Measurements from ENCODE around the gene XPC.

XPC gene

GRCh38 chr3:14135581-14135980 is 42.8 kb downstream of the XPC start:
- CTCF ChIA-PET = no interaction called here
- no peaks in the 10 kb centered on the region for H3K27me3 Mint-ChIP-seq
- no peak overlapping the region for H3K27ac Mint-ChIP-seq
- H3K9me3 Mint-ChIP-seq = no peaks in the 10 kb centered on the region
- peaks cover 49% of the 10 kb centered on the region for H3K36me3 Mint-ChIP-seq
- no peak overlapping the region for H3K4me3 Mint-ChIP-seq
- DNase-seq = no peak
- peaks cover 2% of the 10 kb centered on the region for H3K4me1 Mint-ChIP-seq

DNA sequence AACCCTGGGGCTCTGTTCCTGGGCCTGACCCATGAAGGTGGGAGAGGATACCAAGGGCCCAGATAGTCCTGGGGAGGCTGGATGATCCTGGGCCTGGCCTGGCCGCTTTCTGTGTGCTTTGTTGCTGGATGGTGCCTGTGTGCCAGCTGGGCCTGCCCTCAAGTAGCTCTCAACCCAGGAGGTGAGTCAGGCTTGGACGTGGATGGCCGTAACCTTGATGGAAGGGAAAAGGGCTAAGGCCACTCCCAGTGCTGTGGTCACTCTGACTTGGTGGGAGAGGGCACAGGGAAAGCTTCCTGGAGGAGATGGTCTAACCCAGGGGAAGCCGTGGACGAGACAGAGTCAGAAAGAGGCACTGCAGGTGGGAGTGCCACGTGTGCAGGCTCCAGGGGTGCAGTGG is 44.1 kb downstream of the XPC start:
- peaks cover 49% of the 10 kb centered on the region for H3K36me3 Mint-ChIP-seq
- CTCF ChIA-PET = no interaction called here

DNA sequence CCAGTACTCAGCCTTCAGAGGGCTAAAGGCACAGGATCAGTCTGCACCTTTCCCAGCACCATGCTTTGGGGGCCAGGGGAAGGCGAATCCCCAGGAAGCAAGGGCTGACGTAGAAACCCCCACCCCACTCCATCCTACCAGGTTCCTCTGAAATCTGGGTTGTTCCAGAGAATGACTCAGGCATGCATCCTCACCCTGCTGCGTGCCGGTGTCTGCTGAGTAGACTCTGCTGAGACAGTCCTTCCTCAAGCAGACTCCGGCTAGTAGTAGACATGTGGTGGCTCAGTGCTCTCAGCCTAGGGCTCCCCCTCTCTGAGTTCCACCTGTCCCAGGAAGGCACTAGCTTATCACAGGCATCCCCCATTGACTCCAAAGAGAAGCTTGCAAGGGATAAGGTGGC is 44.5 kb downstream of the XPC start:
- Mint-ChIP-seq H3K4me3 (no peak overlapping the region), H3K27me3 (no peaks in the 10 kb centered on the region), H3K36me3 (peaks cover 52% of the 10 kb centered on the region), H3K27ac (no peak overlapping the region), H3K9me3 (no peaks in the 10 kb centered on the region), H3K4me1 (no peaks in the 10 kb centered on the region)
- DNase-seq = no peak
- CTCF ChIA-PET = no interaction called here

More for the DNA sequence above, 44.1 kb downstream of the XPC start:
- Mint-ChIP-seq H3K9me3 (no peaks in the 10 kb centered on the region), H3K4me3 (no peak overlapping the region), H3K4me1 (no peaks in the 10 kb centered on the region), H3K27ac (no peak overlapping the region), H3K27me3 (no peaks in the 10 kb centered on the region)
- DNase-seq = no peak

DNA sequence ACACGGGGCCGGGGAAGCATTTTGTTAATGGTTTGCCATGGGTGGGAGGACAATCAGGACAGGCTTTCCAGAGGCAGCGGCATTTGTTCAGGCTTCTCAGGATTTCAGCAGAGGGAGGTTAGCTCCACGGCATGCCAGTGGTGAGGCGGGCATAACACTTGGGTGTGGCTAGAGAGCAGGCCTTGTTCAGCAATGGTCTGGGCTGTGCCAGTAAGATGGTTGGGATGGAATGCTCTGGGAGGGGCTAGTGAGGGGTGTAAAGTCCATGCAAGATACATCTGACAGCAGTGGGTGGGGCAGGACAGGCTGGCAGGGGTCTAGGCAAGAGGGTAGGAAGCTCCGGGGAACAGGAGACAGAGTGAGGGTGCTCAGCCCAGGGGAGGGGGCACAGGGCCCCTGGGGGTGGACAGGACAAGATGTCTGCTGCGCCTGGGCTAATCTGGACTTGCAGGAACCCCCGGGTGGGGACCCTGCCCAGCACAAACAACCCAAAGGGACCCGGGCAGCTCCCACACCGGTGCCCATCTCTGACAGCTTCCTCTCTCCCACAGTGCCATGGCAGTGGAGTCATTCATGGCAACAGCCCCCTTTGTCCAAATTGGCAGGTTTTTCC is 45.1 kb downstream of the XPC start:
- H3K4me1 Mint-ChIP-seq = peaks cover 4% of the 10 kb centered on the region
- H3K27ac Mint-ChIP-seq = no peak overlapping the region

GRCh38 chr3:14132689-14133088 is 45.7 kb downstream of the XPC start:
- DNase-seq = no peak
- no peaks in the 10 kb centered on the region for H3K9me3 Mint-ChIP-seq
- H3K27ac Mint-ChIP-seq = no peak overlapping the region
- H3K4me1 Mint-ChIP-seq = peaks cover 10% of the 10 kb centered on the region
- H3K27me3 Mint-ChIP-seq = no peaks in the 10 kb centered on the region
- H3K36me3 Mint-ChIP-seq = peaks cover 58% of the 10 kb centered on the region
- CTCF ChIA-PET = no interaction called here
- no peak overlapping the region for H3K4me3 Mint-ChIP-seq

More for the DNA sequence above, 45.1 kb downstream of the XPC start:
- Mint-ChIP-seq H3K4me3 (no peak overlapping the region), H3K36me3 (peaks cover 55% of the 10 kb centered on the region), H3K9me3 (no peaks in the 10 kb centered on the region), H3K27me3 (no peaks in the 10 kb centered on the region)
- CTCF ChIA-PET = no interaction called here
- no peak for DNase-seq

DNA sequence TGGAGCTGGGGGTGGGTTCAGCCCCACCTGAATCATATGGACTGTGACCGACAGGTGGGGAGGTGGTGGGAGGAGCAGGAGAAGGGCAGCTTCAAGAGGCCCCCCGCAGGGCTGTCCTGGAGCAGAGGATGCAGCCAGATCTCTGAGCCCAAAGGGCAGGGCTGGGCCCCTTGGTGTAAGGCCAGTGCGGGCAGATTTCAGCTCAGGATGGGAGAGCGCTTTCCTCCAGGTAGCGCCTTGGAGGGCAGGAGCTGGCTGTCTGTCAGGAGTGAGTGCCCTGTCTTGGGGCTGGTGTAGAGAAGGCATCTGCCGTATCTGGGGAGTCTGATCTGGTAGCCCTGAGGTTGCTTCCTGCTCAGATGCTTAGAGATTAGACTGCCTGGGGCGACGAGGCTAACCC is 46.3 kb downstream of the XPC start:
- DNase-seq = peak; percentile 9
- H3K4me1 Mint-ChIP-seq = peaks cover 15% of the 10 kb centered on the region
- no peak overlapping the region for H3K27ac Mint-ChIP-seq
- no peaks in the 10 kb centered on the region for H3K9me3 Mint-ChIP-seq
- H3K36me3 Mint-ChIP-seq = peaks cover 63% of the 10 kb centered on the region
- CTCF ChIA-PET = no interaction called here
- no peak overlapping the region for H3K4me3 Mint-ChIP-seq
- H3K27me3 Mint-ChIP-seq = no peaks in the 10 kb centered on the region

- H3K9me3 Mint-ChIP-seq = no peaks in the 10 kb centered on the region
- peaks cover 65% of the 10 kb centered on the region for H3K36me3 Mint-ChIP-seq
- no peaks in the 10 kb centered on the region for H3K27me3 Mint-ChIP-seq
- H3K4me3 Mint-ChIP-seq = no peak overlapping the region
- no peak for DNase-seq
- H3K27ac Mint-ChIP-seq = no peak overlapping the region
- CTCF ChIA-PET = no interaction called here
- H3K4me1 Mint-ChIP-seq = peaks cover 25% of the 10 kb centered on the region
Measured at GRCh38 chr3:14131134-14131533, 47.3 kb downstream of the XPC start.

GRCh38 chr3:14130707-14131106 is 47.7 kb downstream of the XPC start:
- Mint-ChIP-seq H3K9me3 (no peaks in the 10 kb centered on the region), H3K27ac (no peak overlapping the region)

GRCh38 chr3:14130230-14130629 is 48.2 kb downstream of the XPC start:
- Mint-ChIP-seq H3K4me1 (peaks cover 30% of the 10 kb centered on the region), H3K36me3 (peaks cover 60% of the 10 kb centered on the region), H3K9me3 (no peaks in the 10 kb centered on the region), H3K27ac (no peak overlapping the region), H3K4me3 (no peak overlapping the region), H3K27me3 (no peaks in the 10 kb centered on the region)
- CTCF ChIA-PET = no interaction called here
- DNase-seq = no peak

More at GRCh38 chr3:14130707-14131106, 47.7 kb downstream of the XPC start:
- H3K4me1 Mint-ChIP-seq = peaks cover 29% of the 10 kb centered on the region
- H3K27me3 Mint-ChIP-seq = no peaks in the 10 kb centered on the region
- H3K36me3 Mint-ChIP-seq = peaks cover 61% of the 10 kb centered on the region
- no peak overlapping the region for H3K4me3 Mint-ChIP-seq
- DNase-seq = no peak
- CTCF ChIA-PET = no interaction called here

DNA sequence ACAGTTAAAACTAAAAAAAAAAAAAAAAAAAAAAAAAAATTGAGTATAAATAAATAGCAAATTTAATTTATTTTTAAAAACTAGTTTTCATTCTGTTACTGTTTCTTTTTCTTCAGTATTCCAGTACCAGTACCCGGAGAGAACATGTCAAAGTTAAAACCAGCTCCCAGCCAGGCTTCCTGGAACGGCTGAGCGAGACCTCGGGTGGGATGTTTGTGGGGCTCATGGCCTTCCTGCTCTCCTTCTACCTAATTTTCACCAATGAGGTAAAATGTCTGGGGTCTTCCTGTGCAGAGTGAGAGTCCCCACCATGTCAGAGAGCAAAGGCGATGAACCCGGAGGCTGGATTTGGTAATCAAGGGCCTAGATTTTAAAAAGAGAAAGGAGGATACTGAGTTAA is 49.1 kb downstream of the XPC start:
- Mint-ChIP-seq H3K27me3 (no peaks in the 10 kb centered on the region), H3K4me3 (no peak overlapping the region), H3K36me3 (peaks cover 58% of the 10 kb centered on the region), H3K4me1 (peaks cover 30% of the 10 kb centered on the region), H3K27ac (peak overlapping the region; percentile 24), H3K9me3 (no peaks in the 10 kb centered on the region)
- CTCF ChIA-PET = no interaction called here
- no peak for DNase-seq

- Mint-ChIP-seq H3K27me3 (no peaks in the 10 kb centered on the region), H3K4me3 (no peak overlapping the region), H3K27ac (no peak overlapping the region), H3K4me1 (peaks cover 34% of the 10 kb centered on the region), H3K9me3 (no peaks in the 10 kb centered on the region), H3K36me3 (peaks cover 52% of the 10 kb centered on the region)
- no peak for DNase-seq
- CTCF ChIA-PET = no interaction called here
Measured at GRCh38 chr3:14128724-14129123, 49.7 kb downstream of the XPC start.

DNA sequence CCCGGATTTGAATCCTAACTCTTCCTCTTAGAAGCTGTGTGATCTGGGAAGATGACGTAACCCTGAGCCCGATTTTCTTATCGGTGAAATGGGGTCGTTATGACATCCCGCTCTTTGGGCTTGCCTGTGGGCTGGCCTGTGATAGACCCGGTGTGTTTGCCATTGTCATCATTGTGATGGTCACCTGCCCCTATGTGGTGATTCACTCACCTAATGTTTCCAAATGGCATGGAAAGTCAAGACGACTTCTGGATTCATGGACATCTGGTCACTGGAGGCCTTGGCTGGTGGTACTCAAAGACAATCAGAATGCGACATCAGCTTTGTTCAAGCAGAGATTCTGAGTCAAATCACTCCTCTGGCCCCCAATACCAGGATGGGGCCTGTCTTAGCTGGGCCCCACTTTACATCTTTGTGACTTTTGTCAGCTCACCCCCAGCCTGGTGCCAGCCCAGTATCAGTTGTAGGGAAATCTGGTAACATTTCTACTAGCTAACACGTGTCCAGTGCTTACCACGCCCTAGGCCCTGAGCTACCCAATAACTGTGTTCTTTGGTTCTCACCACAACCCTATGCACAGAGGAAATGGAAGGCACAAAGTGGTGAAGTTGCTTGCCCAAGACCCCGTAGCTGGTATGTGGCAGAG is 50.8 kb downstream of the XPC start:
- DNase-seq = peak; percentile 13
- no peak overlapping the region for H3K27ac Mint-ChIP-seq
- H3K27me3 Mint-ChIP-seq = no peaks in the 10 kb centered on the region
- no peak overlapping the region for H3K4me3 Mint-ChIP-seq
- H3K36me3 Mint-ChIP-seq = peaks cover 48% of the 10 kb centered on the region
- CTCF ChIA-PET = interaction anchor here (1.6 kb wide), 1 partner anchor 231 kb away, joined by 4 read pairs; no protein-coding TSS in a partner anchor
- peaks cover 45% of the 10 kb centered on the region for H3K4me1 Mint-ChIP-seq
- no peaks in the 10 kb centered on the region for H3K9me3 Mint-ChIP-seq

DNA sequence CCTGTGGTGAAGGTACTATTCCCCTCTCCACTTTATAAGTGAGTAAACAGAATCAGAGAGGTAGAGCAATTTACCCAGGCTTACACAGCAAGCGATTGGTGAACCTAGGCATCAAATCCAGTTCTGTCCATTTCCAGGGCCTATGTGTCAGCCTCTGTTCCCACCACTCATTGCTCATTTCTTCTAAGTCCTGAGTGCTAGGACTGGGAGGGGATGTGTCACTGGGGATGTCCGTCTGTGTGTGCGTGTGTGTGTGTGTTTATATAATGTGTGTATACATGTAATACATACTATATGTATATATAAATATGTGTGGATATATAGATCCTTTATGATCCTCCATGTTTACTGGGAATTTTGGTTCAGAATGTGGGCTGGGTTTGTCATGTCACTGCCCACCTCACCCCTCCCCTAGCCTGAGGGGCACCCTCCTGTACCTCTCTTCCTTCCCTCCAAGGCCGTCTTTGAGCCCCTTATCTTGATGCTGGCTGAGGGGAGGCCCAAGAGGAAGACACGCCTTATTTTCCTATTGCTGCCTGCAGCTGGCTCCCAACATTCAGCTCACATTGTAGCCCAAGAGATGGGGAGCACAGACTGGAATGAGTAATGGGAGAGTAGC is 51.4 kb downstream of the XPC start:
- Mint-ChIP-seq H3K27me3 (no peaks in the 10 kb centered on the region), H3K4me1 (peaks cover 51% of the 10 kb centered on the region), H3K36me3 (peaks cover 41% of the 10 kb centered on the region), H3K27ac (peak overlapping the region; percentile 42), H3K9me3 (no peaks in the 10 kb centered on the region), H3K4me3 (peak overlapping the region; percentile 95)
- DNase-seq = peak; percentile 14
- CTCF ChIA-PET = interaction anchor here (1.6 kb wide), 1 partner anchor 230 kb away, joined by 4 read pairs; no protein-coding TSS in a partner anchor

DNA sequence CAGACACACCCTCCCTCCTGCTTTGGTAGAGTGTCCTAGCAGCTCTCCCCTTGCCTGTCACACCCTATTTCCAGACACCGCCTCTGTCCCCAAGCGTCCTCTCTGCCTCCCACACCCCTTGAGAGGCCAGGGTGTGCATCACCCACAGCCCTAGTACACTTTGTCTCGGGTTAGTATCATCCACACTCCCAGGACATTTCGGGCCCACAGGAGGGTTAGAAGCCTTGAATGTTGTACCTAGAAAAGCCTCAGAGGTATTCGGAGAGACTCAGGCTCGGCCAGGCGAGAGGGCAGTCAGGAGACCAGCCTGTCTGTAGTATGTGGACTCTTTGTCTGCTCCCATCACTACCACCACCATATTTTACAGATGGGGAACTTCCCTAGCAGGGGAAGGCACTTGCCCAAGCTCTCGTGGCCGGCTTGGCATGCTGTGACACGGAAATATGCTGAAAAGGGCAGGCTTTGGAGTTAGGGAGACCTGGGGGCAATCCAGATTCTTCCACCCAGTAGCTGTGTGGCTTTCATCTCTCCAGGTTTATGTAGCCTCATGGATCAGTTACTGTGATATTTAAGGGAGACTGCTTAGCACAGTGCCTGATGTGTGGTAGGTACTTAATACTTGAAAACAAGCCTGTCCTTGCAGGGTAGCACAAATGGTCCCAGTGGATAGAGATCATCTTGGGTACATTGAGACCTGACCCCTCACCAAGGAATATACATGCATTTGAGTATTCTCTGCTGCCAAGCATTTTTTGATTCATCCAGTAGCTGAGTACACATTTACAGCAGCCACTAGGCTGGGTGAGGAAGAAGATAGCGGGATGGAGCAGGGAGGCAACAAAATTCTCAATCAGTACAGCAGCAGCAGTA is 52.1 kb downstream of the XPC start:
- Mint-ChIP-seq H3K36me3 (peaks cover 39% of the 10 kb centered on the region), H3K4me3 (peak overlapping the region; percentile 95), H3K27ac (peak overlapping the region; percentile 94), H3K27me3 (no peaks in the 10 kb centered on the region), H3K9me3 (no peaks in the 10 kb centered on the region), H3K4me1 (peaks cover 51% of the 10 kb centered on the region)
- CTCF ChIA-PET = interaction anchor here (0.9 to 3.6 kb wide), 5 partner anchors 12 to 229 kb away, joined by 4 to 22 read pairs (median 15); partner anchors contain the start of genes LSM3 and XPC
- DNase-seq = no peak
